Measurements from ENCODE around the gene TSC22D2.

The TSC22D2 gene

GRCh38 chr3:150443331-150443741, 35.2 kb downstream of the TSC22D2 start:
- peaks cover 0 to 31% (median 12%) of the 10 kb centered on the region in 5 donors for H3K4me1 ChIP-seq (ENCODE audit: control insufficient read depth in 5 of 5, insufficient read depth in 5 of 5, low read length in 5 of 5)
- H3K27ac ChIP-seq (ENCODE audit: low read depth, low read length), result no peak overlapping the region
- H3K9ac ChIP-seq (ENCODE audit: low read length in 5 of 5), result no peak overlapping the region

GRCh38 chr3:150444371-150444770, 36.3 kb downstream of the TSC22D2 start:
- Histone ChIP-seq H3K4me1 (ENCODE audit: control insufficient read depth in 5 of 5, insufficient read depth in 5 of 5, low read length in 5 of 5) (peaks cover 0 to 31% (median 17%) of the 10 kb centered on the region in 5 donors), H3K27ac (ENCODE audit: low read depth, low read length) (no peak overlapping the region), H3K4me3 (ENCODE audit: low read depth in 1 of 5, low read length in 5 of 5) (no peak overlapping the region), H3K9ac (ENCODE audit: low read length in 5 of 5) (no peak overlapping the region), H3K36me3 (ENCODE audit: control insufficient read depth in 5 of 5, insufficient read depth in 5 of 5, low read length in 5 of 5) (peaks cover 0 to 7% (median 3%) of the 10 kb centered on the region in 5 donors), H3K9me3 (ENCODE audit: control insufficient read depth in 5 of 5, low read length in 5 of 5) (no peaks in the 10 kb centered on the region), H3K27me3 (ENCODE audit: control insufficient read depth in 5 of 5, insufficient read depth in 4 of 5, low read length in 5 of 5) (no peaks in the 10 kb centered on the region)

More at GRCh38 chr3:150443331-150443741, 35.2 kb downstream of the TSC22D2 start:
- no peaks in the 10 kb centered on the region for H3K27me3 ChIP-seq (ENCODE audit: control insufficient read depth in 5 of 5, insufficient read depth in 4 of 5, low read length in 5 of 5)
- no peaks in the 10 kb centered on the region for H3K9me3 ChIP-seq (ENCODE audit: control insufficient read depth in 5 of 5, low read length in 5 of 5)
- no peak overlapping the region for H3K4me3 ChIP-seq (ENCODE audit: low read depth in 1 of 5, low read length in 5 of 5)
- H3K36me3 ChIP-seq (ENCODE audit: control insufficient read depth in 5 of 5, insufficient read depth in 5 of 5, low read length in 5 of 5), result peaks cover 0 to 7% (median 3%) of the 10 kb centered on the region in 5 donors

GRCh38 chr3:150446470-150446977, 38.4 kb downstream of the TSC22D2 start:
- peak overlapping the region; percentile 32 for H3K27ac ChIP-seq (ENCODE audit: low read depth, low read length)
- H3K4me1 ChIP-seq (ENCODE audit: control insufficient read depth in 5 of 5, insufficient read depth in 5 of 5, low read length in 5 of 5), result peaks cover 0 to 30% (median 20%) of the 10 kb centered on the region in 5 donors
- peaks cover 0 to 6% (median 3%) of the 10 kb centered on the region in 5 donors for H3K36me3 ChIP-seq (ENCODE audit: control insufficient read depth in 5 of 5, insufficient read depth in 5 of 5, low read length in 5 of 5)
- H3K4me3 ChIP-seq (ENCODE audit: low read depth in 1 of 5, low read length in 5 of 5), result no peak overlapping the region
- no peaks in the 10 kb centered on the region for H3K27me3 ChIP-seq (ENCODE audit: control insufficient read depth in 5 of 5, insufficient read depth in 4 of 5, low read length in 5 of 5)
- no peaks in the 10 kb centered on the region for H3K9me3 ChIP-seq (ENCODE audit: control insufficient read depth in 5 of 5, low read length in 5 of 5)
- H3K9ac ChIP-seq (ENCODE audit: low read length in 5 of 5), result no peak overlapping the region

- Histone ChIP-seq H3K27ac (ENCODE audit: low read depth, low read length) (peak overlapping the region; percentile 32), H3K36me3 (ENCODE audit: control insufficient read depth in 5 of 5, insufficient read depth in 5 of 5, low read length in 5 of 5) (peaks cover 0 to 3% (median 0%) of the 10 kb centered on the region in 5 donors), H3K9me3 (ENCODE audit: control insufficient read depth in 5 of 5, low read length in 5 of 5) (no peaks in the 10 kb centered on the region), H3K27me3 (ENCODE audit: control insufficient read depth in 5 of 5, insufficient read depth in 4 of 5, low read length in 5 of 5) (no peaks in the 10 kb centered on the region), H3K9ac (ENCODE audit: low read length in 5 of 5) (no peak overlapping the region), H3K4me1 (ENCODE audit: control insufficient read depth in 5 of 5, insufficient read depth in 5 of 5, low read length in 5 of 5) (peaks cover 0 to 34% (median 16%) of the 10 kb centered on the region in 5 donors), H3K4me3 (ENCODE audit: low read depth in 1 of 5, low read length in 5 of 5) (no peak overlapping the region)
Observed at GRCh38 chr3:150447084-150447483, 39.0 kb downstream of the TSC22D2 start.

- H3K27me3 ChIP-seq (ENCODE audit: control insufficient read depth in 5 of 5, insufficient read depth in 4 of 5, low read length in 5 of 5), result no peaks in the 10 kb centered on the region
- H3K36me3 ChIP-seq (ENCODE audit: control insufficient read depth in 5 of 5, insufficient read depth in 5 of 5, low read length in 5 of 5), result no peaks in the 10 kb centered on the region
- no peaks in the 10 kb centered on the region for H3K9me3 ChIP-seq (ENCODE audit: control insufficient read depth in 5 of 5, low read length in 5 of 5)
- peak overlapping the region; percentile 9 for H3K27ac ChIP-seq (ENCODE audit: low read depth, low read length)
- no peak overlapping the region for H3K4me3 ChIP-seq (ENCODE audit: low read depth in 1 of 5, low read length in 5 of 5)
- no peak overlapping the region for H3K9ac ChIP-seq (ENCODE audit: low read length in 5 of 5)
- peaks cover 0 to 34% (median 16%) of the 10 kb centered on the region in 5 donors for H3K4me1 ChIP-seq (ENCODE audit: control insufficient read depth in 5 of 5, insufficient read depth in 5 of 5, low read length in 5 of 5)
Observed at GRCh38 chr3:150447631-150448465, 39.8 kb downstream of the TSC22D2 start.

GRCh38 chr3:150449169-150449721, 41.1 kb downstream of the TSC22D2 start:
- H3K27me3 ChIP-seq (ENCODE audit: control insufficient read depth in 5 of 5, insufficient read depth in 4 of 5, low read length in 5 of 5), result no peaks in the 10 kb centered on the region
- H3K9me3 ChIP-seq (ENCODE audit: control insufficient read depth in 5 of 5, low read length in 5 of 5), result no peaks in the 10 kb centered on the region
- H3K27ac ChIP-seq (ENCODE audit: low read depth, low read length), result no peak overlapping the region
- H3K4me1 ChIP-seq (ENCODE audit: control insufficient read depth in 5 of 5, insufficient read depth in 5 of 5, low read length in 5 of 5), result peaks cover 0 to 34% (median 19%) of the 10 kb centered on the region in 5 donors
- no peaks in the 10 kb centered on the region for H3K36me3 ChIP-seq (ENCODE audit: control insufficient read depth in 5 of 5, insufficient read depth in 5 of 5, low read length in 5 of 5)
- no peak overlapping the region for H3K9ac ChIP-seq (ENCODE audit: low read length in 5 of 5)
- no peak overlapping the region for H3K4me3 ChIP-seq (ENCODE audit: low read depth in 1 of 5, low read length in 5 of 5)

GRCh38 chr3:150450916-150451315, 42.8 kb downstream of the TSC22D2 start:
- Histone ChIP-seq H3K27me3 (ENCODE audit: control insufficient read depth in 5 of 5, insufficient read depth in 4 of 5, low read length in 5 of 5) (no peaks in the 10 kb centered on the region), H3K9ac (ENCODE audit: low read length in 5 of 5) (no peak overlapping the region), H3K36me3 (ENCODE audit: control insufficient read depth in 5 of 5, insufficient read depth in 5 of 5, low read length in 5 of 5) (no peaks in the 10 kb centered on the region), H3K4me3 (ENCODE audit: low read depth in 1 of 5, low read length in 5 of 5) (no peak overlapping the region), H3K27ac (ENCODE audit: low read depth, low read length) (no peak overlapping the region), H3K9me3 (ENCODE audit: control insufficient read depth in 5 of 5, low read length in 5 of 5) (no peaks in the 10 kb centered on the region), H3K4me1 (ENCODE audit: control insufficient read depth in 5 of 5, insufficient read depth in 5 of 5, low read length in 5 of 5) (peaks cover 0 to 34% (median 19%) of the 10 kb centered on the region in 5 donors)

GRCh38 chr3:150451329-150452048, 43.4 kb downstream of the TSC22D2 start:
- Histone ChIP-seq H3K4me1 (ENCODE audit: control insufficient read depth in 5 of 5, insufficient read depth in 5 of 5, low read length in 5 of 5) (peaks cover 0 to 31% (median 19%) of the 10 kb centered on the region in 5 donors), H3K27me3 (ENCODE audit: control insufficient read depth in 5 of 5, insufficient read depth in 4 of 5, low read length in 5 of 5) (no peaks in the 10 kb centered on the region), H3K36me3 (ENCODE audit: control insufficient read depth in 5 of 5, insufficient read depth in 5 of 5, low read length in 5 of 5) (no peaks in the 10 kb centered on the region), H3K4me3 (ENCODE audit: low read depth in 1 of 5, low read length in 5 of 5) (no peak overlapping the region), H3K9me3 (ENCODE audit: control insufficient read depth in 5 of 5, low read length in 5 of 5) (no peaks in the 10 kb centered on the region), H3K27ac (ENCODE audit: low read depth, low read length) (no peak overlapping the region), H3K9ac (ENCODE audit: low read length in 5 of 5) (peak overlapping the region in 1 of 5 donors; percentile 32)

GRCh38 chr3:150453353-150453752, 45.3 kb downstream of the TSC22D2 start:
- Histone ChIP-seq H3K27ac (ENCODE audit: low read depth, low read length) (no peak overlapping the region), H3K9me3 (ENCODE audit: control insufficient read depth in 5 of 5, low read length in 5 of 5) (no peaks in the 10 kb centered on the region), H3K4me1 (ENCODE audit: control insufficient read depth in 5 of 5, insufficient read depth in 5 of 5, low read length in 5 of 5) (peaks cover 0 to 17% (median 10%) of the 10 kb centered on the region in 5 donors), H3K27me3 (ENCODE audit: control insufficient read depth in 5 of 5, insufficient read depth in 4 of 5, low read length in 5 of 5) (no peaks in the 10 kb centered on the region), H3K9ac (ENCODE audit: low read length in 5 of 5) (no peak overlapping the region), H3K36me3 (ENCODE audit: control insufficient read depth in 5 of 5, insufficient read depth in 5 of 5, low read length in 5 of 5) (peaks cover 3 to 9% (median 4%) of the 10 kb centered on the region in 5 donors), H3K4me3 (ENCODE audit: low read depth in 1 of 5, low read length in 5 of 5) (no peak overlapping the region)

Data from subcutaneous abdominal adipose tissue (tissue), 5 donors.